Stimulated activated CD4-positive, alpha-beta T cell treated with anti-CD3 and anti-CD28 coated beads, Interleukin-15, amount 100 ng/mL, for 1 hour (primary cell): ENCODE results near the gene PTPRK.
"Not testable (repeated sequence)": the region's sequence is repeated elsewhere in the genome, so short reads cannot be mapped to it uniquely, and the experiment has no call there.

Experiments used
- DNase-seq, 2 donors: peaks; one replicate each; pipeline ENCODE4 v3.0.0-alpha.2; 2020; ENCODE audit warnings: low read depth in 1 of 2, low spot score in 1 of 2

The PTPRK gene

DNA sequence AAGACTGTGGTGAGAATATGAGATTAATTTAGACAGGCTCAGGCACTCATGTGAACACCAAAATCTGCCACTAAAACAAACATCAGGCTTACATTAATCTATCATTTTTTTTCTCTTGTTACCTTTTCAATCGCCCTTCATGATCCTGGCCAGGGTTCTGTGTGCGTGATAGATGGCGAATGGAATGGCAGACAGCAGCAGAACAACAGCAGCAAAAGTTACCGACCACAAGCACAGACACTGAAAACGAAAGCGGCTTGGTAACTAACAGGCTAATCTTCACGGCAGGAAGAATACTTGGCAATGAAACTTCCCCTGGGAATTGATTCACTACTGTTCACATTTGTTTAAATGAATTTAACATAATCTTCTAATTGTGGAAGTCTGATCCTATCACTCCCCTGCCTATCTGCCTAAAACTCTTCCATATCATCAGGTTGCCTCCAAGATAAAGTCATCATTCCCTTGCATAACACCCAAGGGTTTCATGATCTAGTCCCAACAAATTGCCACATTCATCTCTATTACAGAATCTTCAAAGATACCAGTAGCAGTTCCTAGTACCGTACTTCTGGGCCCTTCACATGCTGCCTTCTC is 28.7 kb downstream of the PTPRK start:
- no peak for DNase-seq

- DNase-seq, result no peak
These were observed 29.3 kb downstream of the PTPRK start for GRCh38 chr6:128491100-128491581.

- no peak for DNase-seq
These were observed 32.7 kb downstream of the PTPRK start for GRCh38 chr6:128487746-128488145.

- DNase-seq, result no peak
These were observed 33.3 kb downstream of the PTPRK start for GRCh38 chr6:128487055-128487454.

- not testable (repeated sequence) for DNase-seq
These were observed 33.8 kb downstream of the PTPRK start for GRCh38 chr6:128486580-128486979.

GRCh38 chr6:128483472-128484135 is 36.8 kb downstream of the PTPRK start:
- no peak for DNase-seq

DNA sequence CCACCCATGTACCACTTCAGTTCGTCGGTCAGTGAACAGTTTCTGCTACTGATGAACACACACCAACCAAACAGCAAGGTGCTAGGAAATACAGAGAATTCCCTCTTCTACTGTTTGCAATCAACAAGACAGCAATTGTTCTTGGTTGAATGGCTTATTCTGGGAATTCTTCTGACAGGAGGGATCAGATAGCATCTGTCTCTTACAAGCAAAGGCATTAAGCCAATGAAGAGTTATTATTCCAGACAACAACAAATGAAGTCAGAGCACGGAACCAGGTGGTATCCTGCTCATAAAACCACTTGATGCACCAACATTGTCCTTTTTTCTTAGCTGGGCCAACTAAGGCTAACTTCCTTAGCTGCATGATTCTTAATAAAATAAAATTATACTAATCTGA is 37.8 kb downstream of the PTPRK start:
- no peak for DNase-seq

- no peak for DNase-seq
These were observed 40.4 kb downstream of the PTPRK start for GRCh38 chr6:128479991-128480390.

GRCh38 chr6:128479048-128479666 is 41.2 kb downstream of the PTPRK start:
- DNase-seq, result no peak

GRCh38 chr6:128478230-128479047 is 42.0 kb downstream of the PTPRK start:
- no peak for DNase-seq

- no peak for DNase-seq
These were observed 45.5 kb downstream of the PTPRK start for GRCh38 chr6:128474933-128475332.

DNA sequence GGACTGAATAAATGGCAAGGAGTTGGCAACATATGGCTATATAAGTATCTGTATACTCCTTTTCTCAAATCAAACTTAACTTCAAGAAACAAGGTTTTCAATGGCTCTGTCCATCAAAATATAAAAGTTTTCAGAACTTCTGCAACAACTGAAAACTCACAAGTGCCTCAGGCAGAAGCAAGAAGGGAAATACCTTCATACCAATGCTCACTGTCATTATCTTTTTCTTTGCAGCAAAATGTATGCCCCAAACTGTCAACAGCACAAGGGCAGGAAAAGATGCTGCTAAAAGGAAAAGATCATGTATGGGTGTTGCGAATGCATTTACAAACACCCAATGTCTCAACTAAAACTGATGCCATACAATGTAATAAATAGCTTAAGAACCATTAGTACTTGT is 45.9 kb downstream of the PTPRK start:
- DNase-seq, result no peak

GRCh38 chr6:128471907-128472306 is 48.5 kb downstream of the PTPRK start:
- DNase-seq, result no peak

GRCh38 chr6:128465368-128466343 is 54.7 kb downstream of the PTPRK start:
- DNase-seq, result no peak

- no peak for DNase-seq
These were observed 55.6 kb downstream of the PTPRK start for GRCh38 chr6:128464790-128465189.

DNA sequence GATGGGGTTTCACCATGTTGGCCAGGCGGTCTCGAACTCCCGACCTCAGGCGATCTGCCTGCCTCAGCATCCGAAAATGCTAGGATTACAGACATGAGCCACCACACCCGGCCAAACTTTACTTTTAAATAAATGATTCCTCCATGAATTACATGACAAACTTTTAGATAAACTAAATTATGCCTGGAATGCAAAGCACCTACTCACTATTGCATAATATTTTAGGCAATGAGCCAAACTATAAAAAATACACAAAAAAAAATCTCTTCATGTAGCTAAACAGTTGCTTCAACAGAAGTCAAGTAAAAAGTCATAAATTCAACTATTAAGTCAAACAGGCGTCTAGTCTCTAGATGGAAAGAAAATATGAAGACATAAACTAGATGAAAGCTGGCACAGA is 56.5 kb downstream of the PTPRK start:
- DNase-seq, result no peak

DNA sequence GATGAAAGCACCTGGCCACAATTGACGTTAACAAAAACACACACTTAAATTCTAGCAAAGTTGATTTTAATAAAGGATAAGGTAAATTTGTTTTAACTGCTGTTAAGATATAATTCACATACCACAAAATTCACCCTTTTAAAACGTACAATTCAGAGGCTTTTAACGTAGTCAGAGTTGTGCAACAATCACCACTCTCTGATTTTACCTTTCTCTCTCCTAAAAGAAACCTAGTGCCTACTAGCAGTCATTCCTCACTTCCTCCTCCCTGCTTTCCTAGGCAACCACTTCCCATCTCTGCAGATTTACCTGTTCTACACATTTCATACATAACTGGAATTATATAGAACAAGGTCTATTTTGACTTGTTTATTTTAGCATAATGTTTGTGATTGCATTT is 58.9 kb downstream of the PTPRK start:
- no peak for DNase-seq

DNA sequence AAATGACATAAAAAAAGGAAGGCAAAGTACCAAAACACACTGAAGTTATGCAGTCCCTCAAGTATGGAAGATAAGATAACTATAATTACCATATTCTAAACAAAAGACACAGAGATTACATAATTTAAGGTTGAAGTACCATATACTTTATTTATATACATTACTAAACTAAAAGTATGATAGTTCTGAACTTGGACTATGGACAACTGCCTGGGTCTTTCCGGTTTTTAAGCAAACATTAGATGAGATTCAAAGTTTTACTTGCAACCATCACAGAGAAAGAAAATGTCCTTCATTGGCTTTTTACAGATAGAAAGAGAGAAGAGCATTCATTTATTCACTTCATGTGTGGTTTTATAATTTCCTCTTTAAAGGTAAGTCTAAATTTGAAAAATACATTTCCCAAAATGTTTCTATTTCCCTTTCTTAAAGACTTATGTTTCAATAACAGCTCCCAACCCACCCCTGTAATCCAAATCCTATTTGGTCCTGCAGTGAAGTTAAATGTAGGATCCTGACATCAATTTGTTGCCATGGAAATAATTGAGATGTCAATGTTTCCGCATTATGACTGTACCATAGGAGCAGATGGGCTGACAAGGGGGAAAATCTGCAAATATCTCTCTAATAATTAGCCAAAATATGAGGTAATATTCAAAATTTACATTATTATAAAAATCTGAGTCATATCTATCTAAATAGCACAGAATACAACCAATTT is 63.7 kb downstream of the PTPRK start:
- no peak for DNase-seq

- no peak for DNase-seq
These were observed 64.4 kb downstream of the PTPRK start for GRCh38 chr6:128455959-128456358.

DNA sequence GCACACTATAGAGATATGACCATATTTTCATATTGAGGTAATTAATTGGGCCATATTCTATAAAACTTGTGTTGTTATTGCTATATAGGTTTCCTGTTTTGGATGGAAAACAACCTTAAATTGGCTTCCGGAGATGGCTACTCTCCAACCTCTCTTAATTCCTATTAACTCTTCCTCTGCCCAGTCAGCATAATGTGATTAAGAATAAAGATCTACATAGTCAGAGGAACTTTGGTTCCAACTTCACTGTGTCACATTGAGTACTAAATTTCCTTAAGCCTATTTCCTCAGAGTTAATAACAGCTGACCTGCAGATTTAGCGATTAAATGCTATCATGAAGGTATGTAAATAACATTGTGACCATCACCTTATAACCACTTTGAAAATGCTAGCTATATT is 67.7 kb downstream of the PTPRK start:
- DNase-seq, result no peak
